Measurements from ENCODE around the gene OR10S1. TPM values are rescaled to one million over a fixed set of nuclear protein-coding genes. Genes with fewer than 3 reads are reported as not detected.

OR10S1 gene
- polyA plus RNA-seq, 3 donors from 2014 or later: not detected

Other genes with a start within 250 kb of the OR10S1 start
- 1 to 10 TPM in 2 of 3 donors, not detected in 1; 3.2 to 7.1 TPM for gene ZNF202, start 236.1 kb downstream of the OR10S1 start, polyA plus RNA-seq
- not detected for gene OR6X1, start 223.3 kb downstream of the OR10S1 start, polyA plus RNA-seq
- not detected for gene OR6M1, start 171.4 kb downstream of the OR10S1 start, polyA plus RNA-seq
- not detected for gene TMEM225, start 92.1 kb downstream of the OR10S1 start, polyA plus RNA-seq
- not detected for gene OR8D4, start 75.6 kb downstream of the OR10S1 start, polyA plus RNA-seq
- gene OR4D5, start 38.2 kb downstream of the OR10S1 start, polyA plus RNA-seq: not detected
- gene OR6T1, start 33.9 kb downstream of the OR10S1 start, polyA plus RNA-seq: not detected
- not detected for gene OR10G6, start 17.4 kb upstream of the OR10S1 start, polyA plus RNA-seq
- not detected for gene OR10G4, start 35.2 kb upstream of the OR10S1 start, polyA plus RNA-seq
- not detected for gene OR10G9, start 45.2 kb upstream of the OR10S1 start, polyA plus RNA-seq
- gene OR10G8, start 49.0 kb upstream of the OR10S1 start, polyA plus RNA-seq: not detected
- not detected for gene OR10G7, start 63.5 kb upstream of the OR10S1 start, polyA plus RNA-seq
- 10 to 100 TPM; 11.2 to 12.9 (median 12.8) TPM for gene VWA5A, start 137.7 kb upstream of the OR10S1 start, polyA plus RNA-seq
- gene OR10D3, start 205.6 kb upstream of the OR10S1 start, polyA plus RNA-seq: not detected

Measured in immature natural killer cell (primary cell).